Endodermal cell (in vitro differentiated cells): ENCODE data around the gene OTUD3. TPM values are rescaled to one million over a fixed set of nuclear protein-coding genes. Genes with fewer than 3 reads are reported as not detected.
A peak's percentile ranks its signal among the peaks of the same experiment; 100 is the strongest.

ENCODE experiments used
- DNase-seq: peaks from one replicate; pipeline ENCODE4 v3.0.0-alpha.2; 2017
- H3K27ac ChIP-seq: 2 replicates; pipeline ENCODE4 v1.5.1; 2013; ENCODE audit warnings: mild to moderate bottlenecking, low read depth, low read length, moderate library complexity
- H3K27me3 ChIP-seq: 2 replicates; pipeline ENCODE4 v1.6.1; 2013; ENCODE audit warnings: mild to moderate bottlenecking, low read length, moderate library complexity; ENCODE audit not compliant: insufficient read depth, control insufficient read depth, poor library complexity, severe bottlenecking
- H3K36me3 ChIP-seq: 2 replicates; pipeline ENCODE4 v1.7.0; 2013; ENCODE audit warnings: mild to moderate bottlenecking, low read length, moderate library complexity; ENCODE audit not compliant: control insufficient read depth, insufficient read depth
- H3K4me1 ChIP-seq: one replicate; pipeline ENCODE4 v1.7.0; 2013; ENCODE audit warnings: low read length; ENCODE audit not compliant: control insufficient read depth, insufficient read depth
- H3K4me3 ChIP-seq: 2 replicates; pipeline ENCODE4 v1.5.1; 2013; ENCODE audit warnings: mild to moderate bottlenecking, low read length, moderate library complexity
- H3K9ac ChIP-seq: 2 replicates; pipeline ENCODE4 v1.6.1; 2013; ENCODE audit warnings: mild to moderate bottlenecking, low read length, moderate library complexity; ENCODE audit not compliant: poor library complexity, severe bottlenecking; ENCODE audit errors: extremely low read depth
- H3K9me3 ChIP-seq: 2 replicates; pipeline ENCODE4 v1.6.1; 2013; ENCODE audit warnings: mild to moderate bottlenecking, low read length, moderate library complexity; ENCODE audit not compliant: control insufficient read depth
- H3K27ac Mint-ChIP-seq: 2 replicates; pipeline ENCODE4 v1.8.0; 2020; ENCODE audit warnings: mixed read lengths
- H3K27me3 Mint-ChIP-seq: 2 replicates; pipeline ENCODE4 v1.8.0; 2021; ENCODE audit warnings: mild to moderate bottlenecking, mixed read lengths; ENCODE audit not compliant: insufficient read depth
- H3K36me3 Mint-ChIP-seq: 2 replicates; pipeline ENCODE4 v1.8.0; 2020; ENCODE audit warnings: low read depth, mixed read lengths
- H3K4me1 Mint-ChIP-seq: 2 replicates; pipeline ENCODE4 v1.8.0; 2020; ENCODE audit warnings: mixed read lengths
- H3K4me3 Mint-ChIP-seq: 2 replicates; pipeline ENCODE4 v1.8.0; 2020; ENCODE audit warnings: mild to moderate bottlenecking, moderate library complexity, mixed read lengths
- H3K9me3 Mint-ChIP-seq: 2 replicates; pipeline ENCODE4 v1.8.0; 2020; ENCODE audit warnings: mild to moderate bottlenecking, mixed read lengths
- WGBS, 2 experiments: methylation state at CpG; one replicate each; pipeline versions ENCODE4 v1.1.5 to v1.1.7; 2013; ENCODE audit warnings: missing lambda C conversion rate in 2 of 2, mixed read lengths in 1 of 2; ENCODE audit not compliant: insufficient coverage in 1 of 2, insufficient read length in 1 of 2; 5-methylcytosine and 5-hydroxymethylcytosine counted together
- total RNA-seq, 2 donors: library from RNA; stranded (reverse); fragmentation: NEBNext Ultra II Directional in 1 of 2; extraction: Animal tissue kit (Norgen Biotek cat#: 25700) in 1 of 2; gene quantifications; 2 replicates in 1 of 2; 3 replicates in 1 of 2; pipeline ENCODE4 v1.2.1, GENCODE V29; 2021
- TF ChIP-seq, protein P1 (sequence below): fragments of 200-600 bp; sonication (generic); conservative IDR thresholded peaks from 2 replicates; pipeline ENCODE4 v1.5.0; 2021; ENCODE audit warnings: antibody characterized with exemption, mild to moderate bottlenecking

The OTUD3 gene
- total RNA-seq, 2 donors from 2014 or later, result 14.5 to 25.0 TPM

DNA sequence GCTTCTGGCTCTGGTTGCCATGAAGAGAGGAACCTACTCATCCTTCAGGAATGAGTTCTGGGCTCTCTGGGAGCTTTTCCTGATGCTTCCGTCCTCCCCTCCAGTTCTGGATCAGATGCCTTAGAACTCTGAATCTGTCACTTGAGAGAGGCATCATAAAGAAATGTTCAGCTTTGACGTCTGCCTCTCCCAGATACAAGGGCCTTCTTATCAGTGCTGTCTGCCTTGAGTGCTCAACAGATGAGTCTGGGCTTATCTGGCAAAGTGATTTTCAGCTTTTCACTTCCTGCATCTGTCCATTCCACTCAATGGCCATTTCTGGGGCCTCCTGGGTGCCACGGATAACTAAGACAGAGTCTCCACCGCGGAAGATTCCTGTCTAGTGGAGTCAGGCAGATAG lies 12.3 kb upstream of the OTUD3 start:
- no peak overlapping the region for H3K27ac ChIP-seq
- H3K27ac Mint-ChIP-seq, result no peak overlapping the region
- WGBS, 2 experiments, result 89 to 94% methylated on average over 2 to 5 of the region's 5 CpGs

DNA sequence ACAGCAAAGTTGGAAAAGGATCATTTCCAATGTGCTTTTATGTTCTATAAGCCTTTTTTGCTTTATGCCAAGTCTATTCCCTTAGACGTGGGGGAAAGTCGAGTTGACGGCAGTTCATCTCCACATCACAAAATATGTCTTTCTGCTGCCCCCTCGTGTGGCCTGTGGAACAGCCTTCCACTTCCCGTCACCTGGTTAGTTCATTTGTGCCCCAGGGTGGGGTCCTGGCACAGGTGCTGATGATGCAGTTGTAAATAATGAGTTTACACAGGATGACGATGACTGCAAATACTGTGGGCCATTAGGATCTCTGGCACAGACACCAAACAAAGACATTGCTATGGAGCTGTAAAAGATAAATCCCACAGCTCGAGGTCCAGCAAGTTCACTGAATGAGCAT lies 10.0 kb upstream of the OTUD3 start:
- WGBS, 2 experiments, result 83 to 85% methylated on average over 1 to 7 of the region's 7 CpGs
- Histone ChIP-seq H3K4me3 (no peak overlapping the region), H3K4me1 (no peaks in the 10 kb centered on the region), H3K9ac (no peak overlapping the region), H3K27me3 (no peaks in the 10 kb centered on the region), H3K27ac (no peak overlapping the region), H3K9me3 (no peaks in the 10 kb centered on the region), H3K36me3 (no peaks in the 10 kb centered on the region)
- Mint-ChIP-seq H3K27me3 (peaks cover 4% of the 10 kb centered on the region), H3K9me3 (peaks cover 1% of the 10 kb centered on the region), H3K27ac (no peak overlapping the region), H3K36me3 (no peaks in the 10 kb centered on the region), H3K4me1 (no peaks in the 10 kb centered on the region), H3K4me3 (no peak overlapping the region)
- TF ChIP-seq, protein P1, sequence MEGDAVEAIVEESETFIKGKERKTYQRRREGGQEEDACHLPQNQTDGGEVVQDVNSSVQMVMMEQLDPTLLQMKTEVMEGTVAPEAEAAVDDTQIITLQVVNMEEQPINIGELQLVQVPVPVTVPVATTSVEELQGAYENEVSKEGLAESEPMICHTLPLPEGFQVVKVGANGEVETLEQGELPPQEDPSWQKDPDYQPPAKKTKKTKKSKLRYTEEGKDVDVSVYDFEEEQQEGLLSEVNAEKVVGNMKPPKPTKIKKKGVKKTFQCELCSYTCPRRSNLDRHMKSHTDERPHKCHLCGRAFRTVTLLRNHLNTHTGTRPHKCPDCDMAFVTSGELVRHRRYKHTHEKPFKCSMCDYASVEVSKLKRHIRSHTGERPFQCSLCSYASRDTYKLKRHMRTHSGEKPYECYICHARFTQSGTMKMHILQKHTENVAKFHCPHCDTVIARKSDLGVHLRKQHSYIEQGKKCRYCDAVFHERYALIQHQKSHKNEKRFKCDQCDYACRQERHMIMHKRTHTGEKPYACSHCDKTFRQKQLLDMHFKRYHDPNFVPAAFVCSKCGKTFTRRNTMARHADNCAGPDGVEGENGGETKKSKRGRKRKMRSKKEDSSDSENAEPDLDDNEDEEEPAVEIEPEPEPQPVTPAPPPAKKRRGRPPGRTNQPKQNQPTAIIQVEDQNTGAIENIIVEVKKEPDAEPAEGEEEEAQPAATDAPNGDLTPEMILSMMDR, result peak; percentile 31
- no peak for DNase-seq

More for the DNA sequence above, 12.3 kb upstream of the OTUD3 start:
- Mint-ChIP-seq H3K4me3 (no peak overlapping the region), H3K27me3 (peaks cover 7% of the 10 kb centered on the region), H3K9me3 (peaks cover 4% of the 10 kb centered on the region), H3K4me1 (no peaks in the 10 kb centered on the region), H3K36me3 (no peaks in the 10 kb centered on the region)
- H3K27me3 ChIP-seq, result no peaks in the 10 kb centered on the region
- no peak overlapping the region for H3K4me3 ChIP-seq
- H3K36me3 ChIP-seq, result no peaks in the 10 kb centered on the region
- TF ChIP-seq, protein P1, result no peak
- H3K9me3 ChIP-seq, result no peaks in the 10 kb centered on the region
- no peak for DNase-seq
- no peak overlapping the region for H3K9ac ChIP-seq
- no peaks in the 10 kb centered on the region for H3K4me1 ChIP-seq

DNA sequence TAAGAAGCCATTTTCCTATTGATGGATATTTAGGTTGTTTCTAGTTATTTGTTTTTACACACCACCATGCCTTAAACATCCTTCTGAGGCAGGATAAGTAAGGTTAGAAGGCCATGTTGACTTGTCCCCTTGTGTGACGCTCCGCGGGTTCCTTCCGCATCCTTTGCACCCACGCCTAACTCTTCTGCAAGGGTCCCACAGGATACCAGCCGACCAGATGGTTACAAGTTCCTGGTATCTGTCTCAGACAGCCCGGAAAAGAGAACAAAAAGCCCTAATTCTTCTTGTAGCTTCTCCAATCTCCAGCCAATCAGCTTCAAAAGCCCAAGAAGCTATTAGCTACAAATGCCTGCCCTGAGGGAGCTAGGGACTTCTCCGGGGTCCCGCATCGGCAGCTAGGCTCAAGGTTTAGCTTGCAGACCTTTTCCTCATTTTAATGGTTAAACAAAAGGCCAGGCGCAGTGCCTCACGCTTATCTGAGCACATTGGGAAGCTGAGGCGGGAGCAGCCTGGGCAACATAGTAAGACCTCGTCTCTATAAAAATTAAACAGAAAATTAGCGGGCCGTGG lies 4.9 kb upstream of the OTUD3 start:
- H3K27me3 Mint-ChIP-seq, result no peaks in the 10 kb centered on the region
- H3K27ac Mint-ChIP-seq, result no peak overlapping the region
- TF ChIP-seq, protein P1, result no peak
- H3K36me3 Mint-ChIP-seq, result no peaks in the 10 kb centered on the region
- no peaks in the 10 kb centered on the region for H3K27me3 ChIP-seq
- H3K9ac ChIP-seq, result no peak overlapping the region
- no peak overlapping the region for H3K4me3 ChIP-seq
- H3K9me3 Mint-ChIP-seq, result peaks cover 1% of the 10 kb centered on the region
- no peaks in the 10 kb centered on the region for H3K9me3 ChIP-seq
- 96 to 98% methylated on average over 12 to 16 of the region's 16 CpGs for WGBS, 2 experiments
- H3K4me1 Mint-ChIP-seq, result peaks cover 2% of the 10 kb centered on the region
- peaks cover 3% of the 10 kb centered on the region for H3K4me1 ChIP-seq
- H3K36me3 ChIP-seq, result no peaks in the 10 kb centered on the region
- DNase-seq, result no peak
- no peak overlapping the region for H3K27ac ChIP-seq
- H3K4me3 Mint-ChIP-seq, result no peak overlapping the region
